OCI-M2 (cell line): Measurements from ENCODE around the gene TOX2.

Experiments used
- DNase-seq: peaks from one replicate; lab custom pipeline; 2025; ENCODE audit not compliant: unreplicated experiment; lab: John Stamatoyannopoulos, UW

The TOX2 gene

GRCh38 chr20:44092551-44093248, 178.0 kb downstream of the TOX2 start:
- no peak for DNase-seq

- DNase-seq: no peak
These were observed 178.6 kb downstream of the TOX2 start for GRCh38 chr20:44093249-44093582.

- no peak for DNase-seq
These were observed 181.2 kb downstream of the TOX2 start for GRCh38 chr20:44095831-44096230.

GRCh38 chr20:44097521-44098255, 183.0 kb downstream of the TOX2 start:
- DNase-seq: no peak

- DNase-seq: no peak
These were observed 183.6 kb downstream of the TOX2 start for GRCh38 chr20:44098256-44098630.

GRCh38 chr20:44098657-44099056, 184.0 kb downstream of the TOX2 start:
- DNase-seq: no peak

GRCh38 chr20:44099832-44100231, 185.2 kb downstream of the TOX2 start:
- DNase-seq: no peak

- DNase-seq: no peak
These were observed 187.9 kb downstream of the TOX2 start for GRCh38 chr20:44102582-44102981.

- DNase-seq: no peak
These were observed 190.3 kb downstream of the TOX2 start for GRCh38 chr20:44104798-44105517.

GRCh38 chr20:44106615-44107014, 192.0 kb downstream of the TOX2 start:
- DNase-seq: no peak

- no peak for DNase-seq
These were observed 195.3 kb downstream of the TOX2 start for GRCh38 chr20:44109951-44110361.

GRCh38 chr20:44110816-44111568, 196.3 kb downstream of the TOX2 start:
- no peak for DNase-seq

- DNase-seq: no peak
These were observed 197.2 kb downstream of the TOX2 start for GRCh38 chr20:44111712-44112335.

GRCh38 chr20:44112456-44112855, 197.8 kb downstream of the TOX2 start:
- no peak for DNase-seq

GRCh38 chr20:44112889-44113617, 198.4 kb downstream of the TOX2 start:
- DNase-seq: no peak

- DNase-seq: no peak
These were observed 199.1 kb downstream of the TOX2 start for GRCh38 chr20:44113618-44114376.

GRCh38 chr20:44115181-44115580, 200.5 kb downstream of the TOX2 start:
- no peak for DNase-seq

GRCh38 chr20:44115762-44116644, 201.4 kb downstream of the TOX2 start:
- no peak for DNase-seq
